ENCODE measurements around the gene SH3YL1. TPM values are rescaled to one million over a fixed set of nuclear protein-coding genes. Genes with fewer than 3 reads are reported as not detected.

Gene SH3YL1
- total RNA-seq, 1 donor from 2014 or later, result 24.8 TPM

GRCh38 chr2:199041-199966 lies 64.5 kb downstream of the SH3YL1 start:
- TF ChIP-seq, protein P1, sequence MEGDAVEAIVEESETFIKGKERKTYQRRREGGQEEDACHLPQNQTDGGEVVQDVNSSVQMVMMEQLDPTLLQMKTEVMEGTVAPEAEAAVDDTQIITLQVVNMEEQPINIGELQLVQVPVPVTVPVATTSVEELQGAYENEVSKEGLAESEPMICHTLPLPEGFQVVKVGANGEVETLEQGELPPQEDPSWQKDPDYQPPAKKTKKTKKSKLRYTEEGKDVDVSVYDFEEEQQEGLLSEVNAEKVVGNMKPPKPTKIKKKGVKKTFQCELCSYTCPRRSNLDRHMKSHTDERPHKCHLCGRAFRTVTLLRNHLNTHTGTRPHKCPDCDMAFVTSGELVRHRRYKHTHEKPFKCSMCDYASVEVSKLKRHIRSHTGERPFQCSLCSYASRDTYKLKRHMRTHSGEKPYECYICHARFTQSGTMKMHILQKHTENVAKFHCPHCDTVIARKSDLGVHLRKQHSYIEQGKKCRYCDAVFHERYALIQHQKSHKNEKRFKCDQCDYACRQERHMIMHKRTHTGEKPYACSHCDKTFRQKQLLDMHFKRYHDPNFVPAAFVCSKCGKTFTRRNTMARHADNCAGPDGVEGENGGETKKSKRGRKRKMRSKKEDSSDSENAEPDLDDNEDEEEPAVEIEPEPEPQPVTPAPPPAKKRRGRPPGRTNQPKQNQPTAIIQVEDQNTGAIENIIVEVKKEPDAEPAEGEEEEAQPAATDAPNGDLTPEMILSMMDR (conservative IDR thresholded peaks at IDR 0.05; ENCODE audit: low read depth, low read length), result no peak
- no peak overlapping the region for H3K4me3 ChIP-seq (ENCODE audit: low read depth, low read length)
- DNase-seq (ENCODE audit: low read depth), result no peak

DNA sequence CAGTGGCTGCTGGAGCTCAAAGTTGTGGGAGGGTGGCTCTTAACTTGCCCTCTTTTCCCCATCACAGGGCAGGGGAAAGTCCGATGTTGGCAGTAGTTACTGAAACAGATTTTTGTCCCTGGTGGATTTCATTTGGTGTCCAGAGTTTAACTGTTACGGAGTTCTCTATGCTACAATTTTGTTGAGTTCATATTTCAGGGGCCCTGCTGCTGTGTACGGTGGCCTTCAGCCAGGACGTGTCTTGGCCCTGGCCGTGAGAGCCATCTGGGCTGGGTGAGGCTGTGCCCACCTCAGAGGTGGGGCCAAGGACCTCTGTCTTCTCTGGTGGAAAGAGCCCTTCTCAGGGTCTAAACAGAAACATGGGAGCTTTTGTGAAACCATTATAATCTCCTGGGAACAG lies 67.4 kb downstream of the SH3YL1 start:
- no peak overlapping the region for H3K4me3 ChIP-seq (ENCODE audit: low read depth, low read length)
- no peak for DNase-seq (ENCODE audit: low read depth)
- TF ChIP-seq, protein P1 (conservative IDR thresholded peaks at IDR 0.05; ENCODE audit: low read depth, low read length), result no peak

DNA sequence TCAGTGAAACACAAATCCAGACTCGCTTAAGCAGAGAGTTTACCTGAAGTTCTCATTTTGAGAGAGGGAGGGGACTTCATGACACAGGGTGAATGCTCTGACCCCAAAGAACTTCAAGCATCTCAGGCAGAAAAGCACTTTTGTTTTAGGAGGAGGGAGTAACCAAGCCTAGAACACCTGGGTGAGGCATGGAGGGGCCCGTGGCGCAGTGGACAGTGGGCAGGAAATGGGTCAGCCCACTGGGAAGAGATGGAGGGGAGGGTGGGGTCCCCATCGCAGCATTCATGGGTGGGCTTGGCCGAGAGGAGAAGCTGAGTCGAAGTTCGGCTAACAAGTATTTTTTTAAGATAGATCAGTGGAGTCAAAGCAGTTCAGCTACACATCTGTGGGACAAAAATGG lies 67.9 kb downstream of the SH3YL1 start:
- no peak overlapping the region for H3K4me3 ChIP-seq (ENCODE audit: low read depth, low read length)
- TF ChIP-seq, protein P1 (conservative IDR thresholded peaks at IDR 0.05; ENCODE audit: low read depth, low read length), result no peak
- DNase-seq (ENCODE audit: low read depth), result no peak

GRCh38 chr2:193141-193671 lies 70.6 kb downstream of the SH3YL1 start:
- DNase-seq (ENCODE audit: low read depth), result no peak
- TF ChIP-seq, protein P1 (conservative IDR thresholded peaks at IDR 0.05; ENCODE audit: low read depth, low read length), result no peak
- no peak overlapping the region for H3K4me3 ChIP-seq (ENCODE audit: low read depth, low read length)

DNA sequence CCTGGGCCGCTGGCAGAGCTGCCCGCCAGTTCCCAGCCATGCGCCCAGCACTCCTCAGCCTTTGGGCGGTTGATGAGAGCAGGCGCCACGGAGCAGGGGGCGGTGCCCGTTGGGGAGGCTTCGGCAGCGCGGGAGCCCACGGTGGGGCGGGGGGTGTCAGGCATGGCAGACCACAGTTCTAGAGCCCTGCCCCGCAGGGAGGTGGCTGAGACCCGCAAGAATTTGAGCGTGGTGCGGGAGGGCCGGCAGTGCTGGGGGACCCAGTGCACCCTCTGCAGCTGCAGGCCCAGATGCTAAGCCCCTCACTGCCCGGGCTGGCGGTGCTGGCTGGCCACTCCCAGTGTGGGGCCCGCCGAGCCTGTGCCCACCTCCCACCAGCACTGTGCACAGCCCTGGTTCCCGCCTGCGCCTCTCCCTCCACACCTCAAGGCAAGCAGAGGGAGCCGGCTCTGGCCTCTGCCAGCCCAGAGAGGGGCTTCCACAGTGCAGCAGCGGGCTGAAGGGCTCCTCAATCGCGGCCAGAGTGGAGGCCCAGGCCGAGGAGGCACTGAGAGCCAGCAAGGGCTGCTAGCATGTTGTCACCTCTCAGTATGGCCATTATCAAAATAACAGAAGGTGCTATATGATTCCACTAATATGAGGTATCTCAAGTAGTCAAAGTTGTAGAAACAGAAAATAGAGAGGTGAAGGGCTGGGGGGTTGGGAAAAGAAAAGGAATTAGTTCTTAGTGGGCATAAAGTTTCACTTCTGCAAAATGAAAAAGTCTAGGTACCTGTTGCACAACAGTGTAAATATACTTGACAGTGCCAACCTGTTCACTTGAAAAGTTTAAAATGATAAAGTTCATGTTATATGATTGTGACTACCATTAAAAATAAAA lies 72.3 kb downstream of the SH3YL1 start:
- no peak overlapping the region for H3K4me3 ChIP-seq (ENCODE audit: low read depth, low read length)
- TF ChIP-seq, protein P1 (conservative IDR thresholded peaks at IDR 0.05; ENCODE audit: low read depth, low read length), result no peak
- no peak for DNase-seq (ENCODE audit: low read depth)

DNA sequence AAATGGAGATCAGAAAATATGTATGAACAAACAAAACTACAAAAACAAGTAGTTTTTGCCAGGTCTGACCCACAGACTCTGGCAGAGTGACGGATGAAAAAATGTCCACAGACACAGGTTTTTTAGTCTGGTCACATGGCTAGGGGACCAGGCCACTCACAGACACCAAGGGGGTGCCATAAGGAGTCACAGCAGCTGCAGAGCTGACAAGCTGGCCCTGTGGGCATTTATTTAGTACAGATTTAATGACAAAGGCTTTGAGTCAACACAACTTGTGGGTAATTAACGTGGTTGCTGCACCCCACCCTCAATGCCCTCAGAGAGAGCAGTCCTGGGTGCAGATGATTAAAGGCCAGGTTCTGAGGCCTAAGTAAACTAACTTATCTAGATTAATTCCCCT lies 76.0 kb downstream of the SH3YL1 start:
- H3K4me3 ChIP-seq (ENCODE audit: low read depth, low read length), result no peak overlapping the region
- no peak for DNase-seq (ENCODE audit: low read depth)
- TF ChIP-seq, protein P1 (conservative IDR thresholded peaks at IDR 0.05; ENCODE audit: low read depth, low read length), result no peak
